BE2C (cell line): ENCODE results near the gene DIAPH3.

Source experiments
- DNase-seq: peaks from one replicate; pipeline ENCODE4 v3.0.0-alpha.2; 2020
- H3K27me3 ChIP-seq: fragments of 250-450 bp; sonication (Bioruptor Pico); 2 replicates; pipeline ENCODE4 v1.5.1; 2020; ENCODE audit warnings: mild to moderate bottlenecking
- H3K36me3 ChIP-seq: fragments of 250-450 bp; sonication (Bioruptor Pico); 2 replicates; pipeline ENCODE4 v1.5.1; 2020; ENCODE audit warnings: mild to moderate bottlenecking
- H3K4me1 ChIP-seq: fragments of 250-450 bp; sonication (Bioruptor Pico); 2 replicates; pipeline ENCODE4 v1.5.1; 2020
- H3K4me3 ChIP-seq: 2 replicates; pipeline ENCODE4 v1.5.1; 2011; ENCODE audit warnings: low read depth, low read length
- H3K9me3 ChIP-seq: fragments of 250-450 bp; sonication (Bioruptor Pico); 2 replicates; pipeline ENCODE4 v1.5.1; 2020
- CTCF ChIP-seq: IDR thresholded peaks from 2 replicates; pipeline ENCODE4 v1.5.1; 2012; ENCODE audit warnings: mild to moderate bottlenecking, low read depth, low read length

DIAPH3 gene

GRCh38 chr13:59643364-59643841 lies 520.3 kb downstream of the DIAPH3 start:
- TF ChIP-seq CTCF, result peak; percentile 35
- no peaks in the 10 kb centered on the region for H3K9me3 ChIP-seq

GRCh38 chr13:59641817-59642216 lies 521.9 kb downstream of the DIAPH3 start:
- H3K4me1 ChIP-seq, result peaks cover 28% of the 10 kb centered on the region
- no peak for TF ChIP-seq CTCF
- H3K9me3 ChIP-seq, result no peaks in the 10 kb centered on the region
- H3K27me3 ChIP-seq, result no peaks in the 10 kb centered on the region
- no peak for DNase-seq
- no peak overlapping the region for H3K4me3 ChIP-seq
- H3K36me3 ChIP-seq, result no peaks in the 10 kb centered on the region

More at GRCh38 chr13:59643364-59643841, 520.3 kb downstream of the DIAPH3 start:
- peak; percentile 61 for DNase-seq
- no peaks in the 10 kb centered on the region for H3K36me3 ChIP-seq
- peaks cover 28% of the 10 kb centered on the region for H3K4me1 ChIP-seq
- no peaks in the 10 kb centered on the region for H3K27me3 ChIP-seq
- H3K4me3 ChIP-seq, result peak overlapping the region; percentile 31

- Histone ChIP-seq H3K9me3 (no peaks in the 10 kb centered on the region), H3K4me3 (no peak overlapping the region), H3K4me1 (peaks cover 28% of the 10 kb centered on the region), H3K36me3 (no peaks in the 10 kb centered on the region), H3K27me3 (no peaks in the 10 kb centered on the region)
- no peak for DNase-seq
- no peak for TF ChIP-seq CTCF
These were observed 522.5 kb downstream of the DIAPH3 start for GRCh38 chr13:59641261-59641660.

GRCh38 chr13:59638404-59638803 lies 525.3 kb downstream of the DIAPH3 start:
- Histone ChIP-seq H3K36me3 (no peaks in the 10 kb centered on the region), H3K27me3 (no peaks in the 10 kb centered on the region), H3K9me3 (no peaks in the 10 kb centered on the region), H3K4me1 (peaks cover 18% of the 10 kb centered on the region), H3K4me3 (no peak overlapping the region)
- no peak for DNase-seq
- no peak for TF ChIP-seq CTCF

- no peaks in the 10 kb centered on the region for H3K9me3 ChIP-seq
- DNase-seq, result no peak
These were observed 528.1 kb downstream of the DIAPH3 start for GRCh38 chr13:59635589-59635988.

GRCh38 chr13:59633290-59633689 lies 530.4 kb downstream of the DIAPH3 start:
- no peak for TF ChIP-seq CTCF
- Histone ChIP-seq H3K9me3 (no peaks in the 10 kb centered on the region), H3K4me1 (no peaks in the 10 kb centered on the region), H3K36me3 (no peaks in the 10 kb centered on the region), H3K27me3 (no peaks in the 10 kb centered on the region), H3K4me3 (no peak overlapping the region)
- no peak for DNase-seq

More at GRCh38 chr13:59635589-59635988, 528.1 kb downstream of the DIAPH3 start:
- Histone ChIP-seq H3K4me1 (peaks cover 3% of the 10 kb centered on the region; the same call in 1 of the 2 replicates), H3K4me3 (no peak overlapping the region), H3K36me3 (no peaks in the 10 kb centered on the region), H3K27me3 (no peaks in the 10 kb centered on the region)
- TF ChIP-seq CTCF, result no peak
